HEK293 (cell line): Measurements from ENCODE around the gene DUSP2.

ENCODE experiments used
- CTCF ChIA-PET: fragments of 350-600 bp; formaldehyde crosslinking; extraction: SDS; loops from one replicate; lab custom pipeline; 2021; ENCODE audit warnings: antibody characterized with exemption; lab: Yijun Ruan, JAX
- POLR2A ChIA-PET: fragments of 300-600 bp; formaldehyde crosslinking; extraction: SDS; loops from one replicate; lab custom pipeline; 2020; ENCODE audit warnings: antibody characterized with exemption, inconsistent platforms; lab: Yijun Ruan, JAX
- H3K27ac ChIP-seq: fragments of 200-500 bp; sonication (Bioruptor generic); 2 replicates; pipeline ENCODE4 v1.5.1; 2014; ENCODE audit warnings: low read depth, low read length, control low read depth, inconsistent platforms; ENCODE audit errors: extremely low read depth
- H3K36me3 ChIP-seq, 2 experiments: fragments of 200-500 bp in 1 of 2; sonication (Bioruptor generic) in 1 of 2; 1 replicate in 1 of 2; 2 replicates in 1 of 2; pipeline ENCODE4 v1.5.1; 2014 to 2017; ENCODE audit warnings: inconsistent platforms in 2 of 2, low read length in 2 of 2; ENCODE audit not compliant: control insufficient read depth in 2 of 2, insufficient read depth in 1 of 2
- H3K4me1 ChIP-seq: fragments of 200-500 bp; sonication (Bioruptor generic); 2 replicates; pipeline ENCODE4 v1.5.1; 2014; ENCODE audit warnings: mild to moderate bottlenecking, low read length, inconsistent platforms; ENCODE audit not compliant: control insufficient read depth, insufficient read depth
- H3K4me3 ChIP-seq: 2 replicates; pipeline ENCODE4 v1.5.1; 2011; ENCODE audit warnings: low read depth, mild to moderate bottlenecking, control low read depth, low read length, moderate library complexity
- H3K9me3 ChIP-seq: fragments of 200-500 bp; sonication (Bioruptor generic); 2 replicates; pipeline ENCODE4 v1.5.1; 2014; ENCODE audit warnings: low read depth, low read length, inconsistent platforms; ENCODE audit not compliant: control insufficient read depth, insufficient read depth
- CTCF ChIP-seq: fragments of 450-650 bp; formaldehyde crosslinking; IDR thresholded peaks from 2 replicates; pipeline ENCODE4 v1.5.1; 2016; ENCODE audit warnings: missing biosample characterization, missing genetic modification characterization
- EGR2 ChIP-seq: fragments of 450-650 bp; formaldehyde crosslinking; IDR thresholded peaks from 2 replicates; pipeline ENCODE4 v1.5.1; 2016; ENCODE audit warnings: low read depth, missing biosample characterization, missing genetic modification characterization
- KLF1 ChIP-seq: fragments of 450-650 bp; formaldehyde crosslinking; IDR thresholded peaks from 2 replicates; pipeline ENCODE4 v1.5.1; 2016; ENCODE audit warnings: missing biosample characterization, missing genetic modification characterization
- PRDM4 ChIP-seq: fragments of 450-650 bp; formaldehyde crosslinking; IDR thresholded peaks from 2 replicates; pipeline ENCODE4 v1.5.1; 2017; ENCODE audit warnings: missing biosample characterization, missing genetic modification characterization
- SP2 ChIP-seq: fragments of 450-650 bp; formaldehyde crosslinking; IDR thresholded peaks from 2 replicates; pipeline ENCODE4 v1.5.1; 2016; ENCODE audit warnings: missing biosample characterization, missing genetic modification characterization
- ZBTB20 ChIP-seq: fragments of 450-650 bp; formaldehyde crosslinking; IDR thresholded peaks from 2 replicates; pipeline ENCODE4 v1.5.1; 2016; ENCODE audit warnings: missing biosample characterization, missing genetic modification characterization
- ZBTB6 ChIP-seq: fragments of 450-650 bp; formaldehyde crosslinking; IDR thresholded peaks from 2 replicates; pipeline ENCODE4 v1.5.1; 2017; ENCODE audit warnings: missing biosample characterization, missing genetic modification characterization
- ZFHX2 ChIP-seq: fragments of 450-650 bp; formaldehyde crosslinking; conservative IDR thresholded peaks from 2 replicates; pipeline ENCODE4 v1.5.1; 2016; ENCODE audit warnings: missing biosample characterization, missing genetic modification characterization
- ZNF112 ChIP-seq: fragments of 450-650 bp; formaldehyde crosslinking; IDR thresholded peaks from 2 replicates; pipeline ENCODE4 v1.5.0; 2017; ENCODE audit warnings: missing biosample characterization, missing genetic modification characterization
- ZNF350 ChIP-seq: fragments of 450-650 bp; formaldehyde crosslinking; IDR thresholded peaks from 2 replicates; pipeline ENCODE4 v1.5.0; 2017; ENCODE audit warnings: missing biosample characterization, mild to moderate bottlenecking, missing genetic modification characterization
- ZNF426 ChIP-seq: fragments of 450-650 bp; formaldehyde crosslinking; IDR thresholded peaks from 2 replicates; pipeline ENCODE4 v1.5.1; 2017; ENCODE audit warnings: missing biosample characterization, missing genetic modification characterization, mild to moderate bottlenecking, inconsistent platforms, moderate library complexity
- ZNF48 ChIP-seq: fragments of 450-650 bp; formaldehyde crosslinking; IDR thresholded peaks from 2 replicates; pipeline ENCODE4 v1.5.1; 2016; ENCODE audit warnings: missing biosample characterization, missing genetic modification characterization
- ZNF488 ChIP-seq: fragments of 450-650 bp; formaldehyde crosslinking; IDR thresholded peaks from 2 replicates; pipeline ENCODE4 v1.5.1; 2016; ENCODE audit warnings: missing biosample characterization, missing genetic modification characterization
- ZNF529 ChIP-seq: fragments of 450-650 bp; formaldehyde crosslinking; IDR thresholded peaks from 2 replicates; pipeline ENCODE4 v1.5.1; 2017; ENCODE audit warnings: missing genetic modification characterization, missing biosample characterization; ENCODE audit not compliant: insufficient replicate concordance
- ZNF549 ChIP-seq: fragments of 450-650 bp; IDR thresholded peaks from 2 replicates; pipeline ENCODE4 v1.5.1; 2018; ENCODE audit warnings: missing biosample characterization, missing genetic modification characterization, mild to moderate bottlenecking, inconsistent platforms, moderate library complexity
- ZNF580 ChIP-seq: fragments of 450-650 bp; formaldehyde crosslinking; IDR thresholded peaks from 2 replicates; pipeline ENCODE4 v1.5.1; 2016; ENCODE audit warnings: missing biosample characterization, missing genetic modification characterization
- ZNF610 ChIP-seq: fragments of 450-650 bp; formaldehyde crosslinking; IDR thresholded peaks from 2 replicates; pipeline ENCODE4 v1.5.1; 2016; ENCODE audit warnings: missing biosample characterization, missing genetic modification characterization, borderline replicate concordance
- ZNF664 ChIP-seq: fragments of 450-650 bp; formaldehyde crosslinking; IDR thresholded peaks from 2 replicates; pipeline ENCODE4 v1.5.1; 2016; ENCODE audit warnings: missing biosample characterization, missing genetic modification characterization

The DUSP2 gene

GRCh38 chr2:96147593-96148201, 2.5 kb upstream of the DUSP2 start:
- POLR2A ChIA-PET = no interaction called here
- H3K9me3 ChIP-seq = no peaks in the 10 kb centered on the region
- CTCF ChIA-PET = interaction anchor here (0.6 to 2.9 kb wide), 8 partner anchors 10 to 119 kb away, joined by 3 to 17 read pairs (median 4); no protein-coding TSS in a partner anchor
- peaks cover 9% of the 10 kb centered on the region; the same call in 1 of the 2 replicates for H3K4me1 ChIP-seq
- TF ChIP-seq CTCF (tag by site-specific recombination) (0 out of 2 replicates have a peak, but pooled peaks have one; percentile 21), KLF1 (no peak), ZNF529 (tag by site-specific recombination) (no peak), ZNF488 (tag by site-specific recombination) (no peak)
- TF ChIP-seq, all 188 proteins: peak for 1
- H3K27ac ChIP-seq = no peak overlapping the region
- no peak overlapping the region for H3K4me3 ChIP-seq
- no peaks in the 10 kb centered on the region for H3K36me3 ChIP-seq

GRCh38 chr2:96146881-96147592, 1.8 kb upstream of the DUSP2 start:
- no peak for TF ChIP-seq ZNF549
- TF ChIP-seq ZBTB20 (tag by site-specific recombination) = peak; percentile 18; the same call in 1 of the 2 replicates
- Histone ChIP-seq H3K4me3 (no peak overlapping the region), H3K9me3 (no peaks in the 10 kb centered on the region), H3K27ac (no peak overlapping the region), H3K36me3 (no peaks in the 10 kb centered on the region), H3K4me1 (peaks cover 9% of the 10 kb centered on the region; the same call in 1 of the 2 replicates)
- ChIA-PET CTCF (interaction anchor here (0.6 to 2.7 kb wide), 5 partner anchors 10 to 120 kb away, joined by 3 to 14 read pairs (median 4); no protein-coding TSS in a partner anchor), POLR2A (no interaction called here)

- peak; percentile 27; the same call in 1 of the 2 replicates for TF ChIP-seq EGR2
- no peak for TF ChIP-seq ZNF426 (tag by site-specific recombination)
- peak; percentile 52 for TF ChIP-seq ZFHX2 (tag by site-specific recombination)
- no peak overlapping the region for H3K27ac ChIP-seq
- CTCF ChIA-PET = interaction anchor here (1.1 to 2.7 kb wide), 3 partner anchors 10 to 29 kb away, joined by 4 to 14 read pairs (median 7); no protein-coding TSS in a partner anchor
- H3K4me1 ChIP-seq = peaks cover 9% of the 10 kb centered on the region; the same call in 1 of the 2 replicates
- no peak overlapping the region for H3K4me3 ChIP-seq
- POLR2A ChIA-PET = no interaction called here
- no peaks in the 10 kb centered on the region for H3K36me3 ChIP-seq
- H3K9me3 ChIP-seq = no peaks in the 10 kb centered on the region
These were observed 1.1 kb upstream of the DUSP2 start for GRCh38 chr2:96146153-96146880.

- Histone ChIP-seq H3K4me3 (no peak overlapping the region), H3K27ac (no peak overlapping the region), H3K9me3 (no peaks in the 10 kb centered on the region), H3K4me1 (peaks cover 9% of the 10 kb centered on the region; the same call in 1 of the 2 replicates), H3K36me3 (no peaks in the 10 kb centered on the region)
- POLR2A ChIA-PET = no interaction called here
- CTCF ChIA-PET = interaction anchor here (2.7 kb wide), 2 partner anchors 9 to 28 kb away, joined by 7 to 14 read pairs; no protein-coding TSS in a partner anchor
- TF ChIP-seq PRDM4 (tag by site-specific recombination) (no peak), ZNF664 (tag by site-specific recombination) (no peak), ZBTB6 (tag by site-specific recombination) (no peak), ZNF350 (tag by site-specific recombination) (no peak), SP2 (tag by site-specific recombination) (no peak), ZNF48 (tag by site-specific recombination) (no peak), ZNF112 (tag by site-specific recombination) (no peak), ZNF580 (tag by site-specific recombination) (no peak), ZNF610 (tag by site-specific recombination) (no peak)
These were observed 560 bp upstream of the DUSP2 start for GRCh38 chr2:96145848-96146152.
